A549 (cell line): Measurements from ENCODE around the gene TAF8. TPM values are rescaled to one million over a fixed set of nuclear protein-coding genes. Genes with fewer than 3 reads are reported as not detected.

ENCODE experiments used
- ATAC-seq, 2 experiments: fragments of 200-7000 bp in 1 of 2; fragments of >200 bp in 1 of 2; cut with Nextera tagmentation in 1 of 2; cut with Tn5 transposase in 1 of 2; 3 replicates each; pipeline versions ENCODE4 v1.8.0 to v1.9.1; 2018 to 2020; ENCODE audit warnings: mild to moderate bottlenecking in 1 of 2, moderate library complexity in 1 of 2
- CTCF ChIA-PET: fragments of 300-600 bp; sonication (Branson Sonifier 250); formaldehyde crosslinking; extraction: SDS; loops from one replicate; lab custom pipeline; 2021; ENCODE audit warnings: antibody characterized with exemption, inconsistent platforms; lab: Yijun Ruan, JAX
- POLR2A ChIA-PET: fragments of 350-600 bp; formaldehyde crosslinking; extraction: SDS; loops from one replicate; lab custom pipeline; 2021; ENCODE audit warnings: antibody characterized with exemption, inconsistent platforms; lab: Yijun Ruan, JAX
- DNase-seq, 2 experiments: peaks; one replicate each; pipeline versions ENCODE4 v3.0.0 to v3.0.0-alpha.2; 2011 to 2016; ENCODE audit warnings: low read depth in 1 of 2, low spot score in 1 of 2
- FAIRE-seq: peaks from 2 replicates; lab custom pipeline; 2011; peaks lifted over from hg19 to GRCh38; lab: Jason Lieb, UNC
- H3K27ac ChIP-seq, 2 experiments: fragments of >200 bp; sonication (Bioruptor Twin); formaldehyde crosslinking; 3 replicates each; pipeline ENCODE4 v1.5.1; 2016 to 2017
- H3K4me1 ChIP-seq: fragments of >200 bp; sonication (Bioruptor Twin); formaldehyde crosslinking; 3 replicates; pipeline ENCODE4 v1.6.1; 2016
- H3K4me2 ChIP-seq: fragments of >200 bp; sonication (Bioruptor Twin); formaldehyde crosslinking; 3 replicates; pipeline ENCODE4 v1.6.1; 2016
- H3K4me3 ChIP-seq: fragments of >200 bp; sonication (Bioruptor Twin); formaldehyde crosslinking; 3 replicates; pipeline ENCODE4 v1.5.1; 2016
- H3K9me3 ChIP-seq: fragments of >200 bp; sonication (Bioruptor Twin); formaldehyde crosslinking; 3 replicates; pipeline ENCODE4 v1.6.1; 2016
- CEBPB ChIP-seq, 2 experiments: fragments of >200 bp in 1 of 2; sonication (Bioruptor Twin) in 1 of 2; formaldehyde crosslinking in 1 of 2; IDR thresholded peaks; 2 replicates each; pipeline ENCODE4 v1.6.1; 2012 to 2016
- CHD2 ChIP-seq: fragments of 150-350 bp; IDR thresholded peaks from 2 replicates; pipeline ENCODE4 v1.6.1; 2014; ENCODE audit warnings: low read length; ENCODE audit not compliant: partially characterized antibody
- EHF ChIP-seq: fragments of 250-450 bp; sonication (Bioruptor Pico); IDR thresholded peaks from 2 replicates; pipeline ENCODE4 v1.5.0; 2020; ENCODE audit warnings: mild to moderate bottlenecking
- EHMT2 ChIP-seq: fragments of 200-600 bp; sonication (generic); IDR thresholded peaks from 2 replicates; pipeline ENCODE4 v1.6.1; 2016; ENCODE audit warnings: antibody characterized with exemption, low read depth, mild to moderate bottlenecking, moderate library complexity
- FOXS1 ChIP-seq: fragments of 250-450 bp; sonication (Bioruptor Pico); IDR thresholded peaks from 2 replicates; pipeline ENCODE4 v1.5.0; 2020; ENCODE audit warnings: mild to moderate bottlenecking, moderate library complexity
- GATA3 ChIP-seq: IDR thresholded peaks from 2 replicates; pipeline ENCODE4 v1.6.1; 2012; ENCODE audit warnings: borderline replicate concordance
- HEYL ChIP-seq: fragments of 250-450 bp; sonication (Bioruptor Pico); IDR thresholded peaks from 2 replicates; pipeline ENCODE4 v1.8.0; 2021; ENCODE audit warnings: mild to moderate bottlenecking, moderate library complexity
- HOXA7 ChIP-seq: fragments of 250-450 bp; sonication (Bioruptor Pico); IDR thresholded peaks from 2 replicates; pipeline ENCODE4 v1.5.0; 2020; ENCODE audit warnings: mild to moderate bottlenecking, moderate library complexity
- HOXB5 ChIP-seq: fragments of 250-450 bp; sonication (Bioruptor Pico); IDR thresholded peaks from 2 replicates; pipeline ENCODE4 v1.5.0; 2020; ENCODE audit warnings: mild to moderate bottlenecking, moderate library complexity
- JUN ChIP-seq, 2 experiments: fragments of >200 bp; sonication (Bioruptor Twin); formaldehyde crosslinking; IDR thresholded peaks; 2 replicates in 1 of 2; 3 replicates in 1 of 2; pipeline ENCODE4 v1.6.1; 2016 to 2017
- KDM5A ChIP-seq: fragments of 200-600 bp; sonication (generic); IDR thresholded peaks from 2 replicates; pipeline ENCODE4 v1.6.1; 2016; ENCODE audit warnings: antibody characterized with exemption, mild to moderate bottlenecking
- MAFK ChIP-seq: fragments of 450-650 bp; IDR thresholded peaks from 2 replicates; pipeline ENCODE4 v1.6.1; 2014; ENCODE audit not compliant: partially characterized antibody
- MYC ChIP-seq: IDR thresholded peaks from 2 replicates; pipeline ENCODE4 v1.6.1; 2012; ENCODE audit warnings: mild to moderate bottlenecking, inconsistent platforms, low read length, improper control_type of control experiment, borderline replicate concordance
- NPAS2 ChIP-seq: fragments of 250-450 bp; sonication (Bioruptor Pico); IDR thresholded peaks from 2 replicates; pipeline ENCODE4 v1.8.0; 2022; ENCODE audit warnings: mild to moderate bottlenecking, moderate library complexity, borderline replicate concordance
- PHF8 ChIP-seq: fragments of 200-600 bp; sonication (generic); IDR thresholded peaks from 2 replicates; pipeline ENCODE4 v1.6.1; 2016; ENCODE audit warnings: low read depth, mild to moderate bottlenecking, antibody characterized with exemption, moderate library complexity, borderline replicate concordance
- RARB ChIP-seq: fragments of 250-450 bp; sonication (Bioruptor Pico); IDR thresholded peaks from 2 replicates; pipeline ENCODE4 v1.8.0; 2021; ENCODE audit warnings: mild to moderate bottlenecking, moderate library complexity
- SMC3 ChIP-seq: fragments of >200 bp; sonication (Bioruptor Twin); formaldehyde crosslinking; IDR thresholded peaks from 3 replicates; pipeline ENCODE4 v1.6.1; 2018; ENCODE audit warnings: inconsistent platforms
- WGBS: methylation state at CpG from one replicate; pipeline ENCODE4 v1.1.6; 2017; ENCODE audit errors: missing lambda C conversion rate; 5-methylcytosine and 5-hydroxymethylcytosine counted together
- polyA plus RNA-seq, 4 experiments: library from polyadenylated mRNA; depleted of rRNA in 3 of 4; stranded (reverse); fragments of >200 nt; fragmentation: RNase III in 1 of 4; extraction: RNeasy Plus Mini Kit Qiagen cat#74134 plus additional on column Dnase treatment in 1 of 4; gene quantifications; 2 replicates in 3 of 4; 3 replicates in 1 of 4; pipeline ENCODE4 v1.2.3, GENCODE V29; 2011 to 2017
- TF ChIP-seq, protein P1 (sequence below): IDR thresholded peaks from 2 replicates; pipeline ENCODE4 v1.6.1; 2012
- TF ChIP-seq, protein P2 (sequence below): fragments of 450-650 bp; IDR thresholded peaks from 2 replicates; pipeline ENCODE4 v1.6.1; 2014; ENCODE audit warnings: antibody characterized with exemption
- TF ChIP-seq, protein P3 (sequence below): fragments of 150-350 bp; IDR thresholded peaks from 2 replicates; pipeline ENCODE4 v1.6.1; 2014; ENCODE audit warnings: low read depth, mild to moderate bottlenecking, low read length
- TF ChIP-seq, protein P4 (sequence below): fragments of 250-450 bp; sonication (Bioruptor Pico); IDR thresholded peaks from 2 replicates; pipeline ENCODE4 v1.5.0; 2021; ENCODE audit warnings: mild to moderate bottlenecking, moderate library complexity, borderline replicate concordance

Gene TAF8
- polyA plus RNA-seq, 2 of the 4 experiments (the other 2 are of a cell fraction): 14.0 to 18.7 TPM

DNA sequence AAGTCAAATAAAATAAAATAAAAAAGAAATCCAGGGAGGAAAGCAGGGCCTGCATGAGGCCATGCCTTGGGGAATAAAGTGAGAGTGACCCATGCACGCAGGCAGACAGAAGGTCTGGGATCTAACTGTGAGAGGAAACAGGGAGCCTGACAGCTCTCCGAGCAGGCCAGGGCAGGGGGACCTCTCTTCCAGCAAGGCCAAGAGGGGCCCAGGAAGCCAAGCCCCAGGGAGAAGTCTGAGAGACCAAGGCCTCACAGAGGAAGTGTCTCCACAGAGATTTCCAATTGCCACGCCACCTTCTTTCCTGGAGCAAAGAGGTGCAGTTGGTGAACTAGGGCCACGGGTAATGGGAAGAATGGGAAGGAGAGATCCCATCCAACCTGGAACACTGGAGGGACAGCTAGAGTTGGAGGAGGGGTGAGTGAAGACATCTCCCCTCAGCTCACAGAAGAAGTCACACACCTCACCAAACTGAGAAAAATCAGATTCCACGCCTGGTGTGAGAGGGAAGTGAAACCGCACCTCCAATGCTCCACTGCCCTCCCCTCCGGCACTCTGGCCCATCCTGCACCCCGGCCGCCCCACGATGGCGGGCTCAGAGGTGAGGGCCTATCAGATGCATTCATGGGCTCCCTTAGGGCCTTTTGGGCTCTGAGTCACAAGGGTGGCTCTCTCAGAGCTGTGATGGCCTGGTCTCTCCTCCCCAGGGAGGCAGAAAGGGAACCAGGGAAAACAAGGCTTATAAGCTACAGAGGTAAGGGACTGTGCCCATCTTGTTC is 25.1 kb upstream of the TAF8 start:
- 91% methylated on average over 10 of the region's 11 CpGs for WGBS
- ATAC-seq (no peak), DNase-seq (no peak), FAIRE-seq (no peak)
- POLR2A ChIA-PET: no interaction called here
- Histone ChIP-seq H3K4me2 (no peak overlapping the region), H3K4me1 (peaks cover 18% of the 10 kb centered on the region), H3K27ac (peak overlapping the region in 1 of 2 experiments; percentile 41; a peak in 1 of 6 replicates), H3K9me3 (no peaks in the 10 kb centered on the region), H3K4me3 (no peak overlapping the region)
- TF ChIP-seq MYC (no peak), PHF8 (no peak), EHF (CRISPR knock-in tag) (no peak), FOXS1 (CRISPR knock-in tag) (no peak), NPAS2 (CRISPR knock-in tag) (no peak), SMC3 (no peak), CEBPB (IDR thresholded peaks at IDR 0.05) (no peak), HOXA7 (CRISPR knock-in tag) (no peak), EHMT2 (no peak), RARB (no peak), HEYL (CRISPR knock-in tag) (no peak), HOXB5 (CRISPR knock-in tag) (no peak)
- TF ChIP-seq, protein P1, sequence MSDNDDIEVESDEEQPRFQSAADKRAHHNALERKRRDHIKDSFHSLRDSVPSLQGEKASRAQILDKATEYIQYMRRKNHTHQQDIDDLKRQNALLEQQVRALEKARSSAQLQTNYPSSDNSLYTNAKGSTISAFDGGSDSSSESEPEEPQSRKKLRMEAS: no peak
- TF ChIP-seq, protein P2, sequence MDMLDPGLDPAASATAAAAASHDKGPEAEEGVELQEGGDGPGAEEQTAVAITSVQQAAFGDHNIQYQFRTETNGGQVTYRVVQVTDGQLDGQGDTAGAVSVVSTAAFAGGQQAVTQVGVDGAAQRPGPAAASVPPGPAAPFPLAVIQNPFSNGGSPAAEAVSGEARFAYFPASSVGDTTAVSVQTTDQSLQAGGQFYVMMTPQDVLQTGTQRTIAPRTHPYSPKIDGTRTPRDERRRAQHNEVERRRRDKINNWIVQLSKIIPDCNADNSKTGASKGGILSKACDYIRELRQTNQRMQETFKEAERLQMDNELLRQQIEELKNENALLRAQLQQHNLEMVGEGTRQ: no peak
- TF ChIP-seq, protein P3, sequence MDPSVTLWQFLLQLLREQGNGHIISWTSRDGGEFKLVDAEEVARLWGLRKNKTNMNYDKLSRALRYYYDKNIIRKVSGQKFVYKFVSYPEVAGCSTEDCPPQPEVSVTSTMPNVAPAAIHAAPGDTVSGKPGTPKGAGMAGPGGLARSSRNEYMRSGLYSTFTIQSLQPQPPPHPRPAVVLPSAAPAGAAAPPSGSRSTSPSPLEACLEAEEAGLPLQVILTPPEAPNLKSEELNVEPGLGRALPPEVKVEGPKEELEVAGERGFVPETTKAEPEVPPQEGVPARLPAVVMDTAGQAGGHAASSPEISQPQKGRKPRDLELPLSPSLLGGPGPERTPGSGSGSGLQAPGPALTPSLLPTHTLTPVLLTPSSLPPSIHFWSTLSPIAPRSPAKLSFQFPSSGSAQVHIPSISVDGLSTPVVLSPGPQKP: no peak
- CTCF ChIA-PET: interaction anchor here (1.0 kb wide), 1 partner anchor 19 kb away, joined by 8 read pairs; no protein-coding TSS in a partner anchor

DNA sequence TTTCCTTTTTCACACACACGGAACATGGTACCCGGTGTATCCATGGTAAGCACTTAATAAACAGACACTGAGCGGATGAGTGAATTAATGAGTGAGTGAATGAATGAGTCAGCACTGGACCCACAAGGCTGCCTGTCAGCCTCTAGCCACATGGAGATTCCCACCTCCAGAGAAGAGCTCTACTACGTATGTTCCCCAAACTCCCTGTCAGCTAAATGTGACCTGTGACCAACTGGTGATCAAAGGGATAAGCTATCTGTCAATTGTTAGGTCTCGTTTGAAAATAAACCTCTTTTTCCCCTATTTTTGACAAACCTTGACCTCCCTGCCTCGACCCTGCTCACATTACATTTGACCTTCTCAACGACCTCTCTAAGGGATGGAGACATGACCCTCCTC is 24.5 kb upstream of the TAF8 start:
- no peak for DNase-seq
- Histone ChIP-seq H3K27ac (peak overlapping the region in 1 of 2 experiments; percentile 90; a peak in 2 of 6 replicates), H3K4me2 (no peak overlapping the region), H3K9me3 (no peaks in the 10 kb centered on the region), H3K4me1 (peaks cover 24% of the 10 kb centered on the region), H3K4me3 (no peak overlapping the region)
- POLR2A ChIA-PET: no interaction called here
- no peak for ATAC-seq
- TF ChIP-seq MAFK (no peak), GATA3 (no peak), KDM5A (no peak), CHD2 (no peak), HEYL (CRISPR knock-in tag) (no peak), JUN (IDR thresholded peaks at IDR 0.05) (no peak)
- TF ChIP-seq, protein P4, sequence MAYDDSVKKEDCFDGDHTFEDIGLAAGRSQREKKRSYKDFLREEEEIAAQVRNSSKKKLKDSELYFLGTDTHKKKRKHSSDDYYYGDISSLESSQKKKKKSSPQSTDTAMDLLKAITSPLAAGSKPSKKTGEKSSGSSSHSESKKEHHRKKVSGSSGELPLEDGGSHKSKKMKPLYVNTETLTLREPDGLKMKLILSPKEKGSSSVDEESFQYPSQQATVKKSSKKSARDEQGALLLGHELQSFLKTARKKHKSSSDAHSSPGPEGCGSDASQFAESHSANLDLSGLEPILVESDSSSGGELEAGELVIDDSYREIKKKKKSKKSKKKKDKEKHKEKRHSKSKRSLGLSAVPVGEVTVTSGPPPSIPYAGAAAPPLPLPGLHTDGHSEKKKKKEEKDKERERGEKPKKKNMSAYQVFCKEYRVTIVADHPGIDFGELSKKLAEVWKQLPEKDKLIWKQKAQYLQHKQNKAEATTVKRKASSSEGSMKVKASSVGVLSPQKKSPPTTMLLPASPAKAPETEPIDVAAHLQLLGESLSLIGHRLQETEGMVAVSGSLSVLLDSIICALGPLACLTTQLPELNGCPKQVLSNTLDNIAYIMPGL (CRISPR knock-in tag): no peak
- no peak for FAIRE-seq
- CTCF ChIA-PET: interaction anchor here (0.8 to 1.0 kb wide), 2 partner anchors 18 to 225 kb away, joined by 3 to 8 read pairs; no protein-coding TSS in a partner anchor
- 70% methylated on average over 7 of the region's 7 CpGs for WGBS
